HK-2 (cell line): ENCODE measurements around the gene LYZL1.
"Not testable (repeated sequence)": the region's sequence is repeated elsewhere in the genome, so short reads cannot be mapped to it uniquely, and the experiment has no call there.

Source experiments
- DNase-seq: peaks from one replicate; pipeline ENCODE4 v3.0.0-alpha.2; 2018; ENCODE audit not compliant: unreplicated experiment

Gene LYZL1

DNA sequence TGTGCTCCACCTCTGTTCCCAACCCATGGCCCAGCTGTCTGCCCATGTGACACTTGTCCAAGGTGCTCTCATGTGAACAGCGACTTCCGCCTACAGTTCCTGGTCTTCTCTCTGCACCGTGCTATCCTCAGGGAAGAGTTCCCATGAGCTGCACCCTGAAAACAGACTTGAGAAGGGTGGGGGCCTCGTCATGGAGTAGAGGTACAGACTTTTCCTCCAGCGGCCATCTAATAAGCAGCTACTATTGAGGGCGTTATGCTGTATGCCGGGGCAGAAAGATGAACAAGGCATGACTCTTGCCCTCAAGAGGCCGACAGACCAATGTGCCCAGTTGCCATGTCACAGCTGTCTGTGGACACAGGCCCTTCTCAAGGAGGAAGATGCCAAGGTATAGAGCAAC, 25.4 kb upstream of the LYZL1 start:
- no peak for DNase-seq

DNA sequence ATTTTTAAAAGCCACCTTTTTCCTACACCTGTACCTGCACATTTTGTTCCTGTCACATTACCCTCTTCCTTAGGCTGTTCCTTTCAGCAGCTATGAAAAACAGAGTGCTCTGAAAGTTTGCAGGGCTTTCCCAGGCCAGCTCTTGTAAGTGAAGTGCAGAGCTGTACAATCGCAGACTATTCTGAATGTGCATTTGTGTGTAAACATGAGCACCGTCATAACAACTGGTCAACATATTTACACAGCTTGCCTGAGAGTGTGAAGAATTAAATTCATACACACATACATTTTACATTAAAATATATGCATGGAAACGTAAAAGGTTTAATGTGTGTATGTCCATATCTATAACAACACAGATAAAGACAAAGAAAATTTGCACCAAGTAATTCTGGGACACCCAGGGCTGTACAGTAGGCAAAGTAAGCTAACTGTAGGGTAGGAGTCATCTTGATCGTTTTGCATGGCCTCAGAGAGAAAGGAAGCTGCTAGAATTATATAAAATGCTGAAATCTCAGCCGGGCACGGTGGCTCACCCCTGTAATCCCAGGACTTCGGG, 23.6 kb upstream of the LYZL1 start:
- DNase-seq = no peak

DNA sequence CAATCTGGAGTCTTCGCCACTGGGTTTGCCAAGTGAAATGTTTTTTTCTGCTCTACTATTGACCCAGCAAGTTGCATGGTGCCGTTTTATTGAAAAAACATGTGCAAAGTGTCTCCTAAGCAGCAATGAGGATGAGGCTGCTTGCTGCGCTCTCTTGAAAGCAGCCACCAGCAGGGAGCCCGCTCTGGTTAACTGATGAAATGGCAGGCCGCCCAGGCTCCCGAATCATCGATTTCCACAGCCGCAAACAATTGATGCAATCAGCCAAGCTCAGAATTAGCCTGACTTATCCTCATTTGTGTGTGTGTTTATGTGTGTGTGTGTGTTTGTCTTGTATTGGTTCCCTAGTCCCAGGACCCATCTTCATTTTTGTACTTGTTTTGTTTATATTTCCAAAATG, 22.2 kb upstream of the LYZL1 start:
- DNase-seq = no peak

DNA sequence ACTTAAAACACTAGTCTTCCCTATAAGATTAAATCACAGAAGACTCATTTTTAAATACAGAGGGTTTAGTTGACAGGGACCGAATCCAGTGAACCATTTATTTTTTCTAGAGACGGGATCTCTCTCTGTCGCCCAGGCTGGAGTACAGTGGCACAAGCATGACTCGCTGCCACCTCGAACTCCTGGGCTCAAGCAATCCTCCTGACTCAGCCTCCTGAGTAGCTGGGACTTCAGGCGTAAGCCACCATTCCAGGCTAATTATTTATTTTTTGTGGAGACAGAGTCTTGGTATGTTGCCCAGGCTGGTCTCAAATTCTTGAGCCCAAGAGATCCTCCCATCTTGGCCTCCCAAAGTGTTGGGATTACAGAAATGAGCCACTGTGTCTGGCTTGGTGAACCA, 20.9 kb upstream of the LYZL1 start:
- DNase-seq = peak; percentile 0

DNA sequence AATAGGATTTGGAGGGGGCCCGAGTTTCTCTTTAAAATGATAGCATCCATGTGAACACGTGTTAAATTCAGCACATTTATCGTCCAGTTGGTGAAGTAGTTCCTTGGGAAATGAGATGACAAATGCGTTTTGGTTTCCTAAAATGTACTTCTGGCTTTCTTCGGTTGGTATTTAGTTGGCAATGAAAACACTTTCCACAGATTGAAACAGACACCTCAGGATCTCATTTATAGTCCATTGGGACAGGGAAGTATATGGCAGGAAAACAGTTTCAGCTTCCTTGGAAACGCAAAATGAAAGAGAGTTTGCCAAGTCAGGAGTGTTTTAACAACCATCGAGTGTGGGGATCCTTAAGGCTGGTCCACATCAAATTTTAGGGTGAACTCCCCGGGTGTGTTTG, 19.4 kb upstream of the LYZL1 start:
- DNase-seq = no peak

DNA sequence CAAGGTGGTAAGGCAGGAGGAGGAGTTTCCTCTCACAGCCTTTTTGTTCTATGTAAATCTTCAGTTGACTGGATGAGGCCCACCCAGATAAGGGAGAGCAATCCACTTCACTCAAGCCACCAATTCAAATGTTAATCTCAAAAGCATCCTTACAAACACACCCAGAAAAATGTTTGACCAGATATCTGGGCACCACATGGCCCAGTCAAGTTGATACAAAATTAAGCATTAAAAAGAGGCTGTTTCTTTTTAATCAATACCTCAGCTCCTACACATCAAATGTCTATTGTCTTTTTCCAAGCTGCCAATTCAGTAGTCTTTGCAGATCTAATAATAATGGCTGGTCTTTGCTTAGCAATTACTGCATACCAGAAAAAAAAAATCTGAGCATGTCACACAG, 18.0 kb upstream of the LYZL1 start:
- DNase-seq = no peak

DNA sequence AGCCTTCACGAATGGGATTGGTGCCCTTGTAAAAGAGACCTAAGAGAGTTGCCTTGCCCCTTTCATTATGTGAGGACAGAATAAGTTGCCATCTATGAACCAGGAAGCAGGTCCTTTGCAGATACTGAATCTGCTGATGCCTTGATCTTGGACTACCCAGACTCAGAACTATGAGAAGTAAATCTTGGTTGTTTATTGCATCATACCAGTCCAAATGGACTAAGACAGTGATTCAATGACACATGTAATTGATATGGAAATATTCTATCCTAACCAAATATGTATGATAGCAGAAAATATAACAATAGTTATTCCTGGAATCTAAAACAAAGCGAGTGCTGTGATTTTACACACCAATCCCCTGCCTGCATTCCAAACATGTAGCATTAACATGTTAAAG, 17.0 kb upstream of the LYZL1 start:
- no peak for DNase-seq

DNA sequence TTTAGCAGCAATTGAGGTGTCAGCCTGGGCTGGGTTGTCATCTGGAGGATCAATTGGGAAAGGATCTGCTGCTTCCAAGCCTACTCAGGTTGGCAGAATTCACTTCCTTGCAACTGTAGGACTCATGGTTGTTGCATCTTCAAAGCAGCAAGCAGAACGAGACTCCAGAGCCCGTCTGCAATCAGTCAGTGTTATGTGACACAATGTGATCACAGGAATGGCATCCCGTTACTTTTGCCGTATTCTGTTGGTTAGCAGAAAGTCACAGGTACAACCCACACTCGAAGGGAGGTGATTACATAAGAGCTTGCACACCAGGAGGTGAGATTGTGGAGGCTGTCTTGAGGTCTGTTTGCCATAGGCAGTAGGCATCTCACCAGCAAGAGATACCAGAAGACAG, 15.4 kb upstream of the LYZL1 start:
- no peak for DNase-seq

DNA sequence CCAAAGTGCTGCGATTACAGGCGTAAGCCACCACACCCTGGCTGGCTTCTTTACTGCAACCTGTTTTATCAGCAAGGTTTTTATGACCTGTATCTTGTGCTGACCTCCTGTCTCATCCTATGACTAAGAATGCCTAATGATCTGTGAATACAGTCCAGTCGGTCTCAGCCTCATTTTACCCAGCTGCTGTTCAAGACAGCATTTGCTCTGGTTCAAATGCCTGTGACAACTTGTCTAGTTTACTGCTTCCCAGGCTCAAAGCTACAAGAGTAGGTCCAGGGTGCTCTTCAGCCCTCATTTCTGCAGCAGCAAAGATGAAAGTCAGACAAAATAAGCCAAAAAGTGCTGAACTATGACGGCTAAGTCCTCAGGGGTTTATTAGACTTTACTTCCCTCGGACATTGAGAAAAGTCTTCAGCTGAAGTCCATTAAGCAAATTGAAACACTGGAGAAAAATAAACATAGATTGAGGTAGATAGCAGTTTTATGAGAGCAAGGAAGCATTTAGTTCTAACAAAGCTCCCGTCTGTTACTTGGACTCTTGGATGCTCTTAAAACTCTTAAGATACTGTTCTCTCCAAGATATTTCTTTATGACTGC, 12.5 kb upstream of the LYZL1 start:
- DNase-seq = no peak

DNA sequence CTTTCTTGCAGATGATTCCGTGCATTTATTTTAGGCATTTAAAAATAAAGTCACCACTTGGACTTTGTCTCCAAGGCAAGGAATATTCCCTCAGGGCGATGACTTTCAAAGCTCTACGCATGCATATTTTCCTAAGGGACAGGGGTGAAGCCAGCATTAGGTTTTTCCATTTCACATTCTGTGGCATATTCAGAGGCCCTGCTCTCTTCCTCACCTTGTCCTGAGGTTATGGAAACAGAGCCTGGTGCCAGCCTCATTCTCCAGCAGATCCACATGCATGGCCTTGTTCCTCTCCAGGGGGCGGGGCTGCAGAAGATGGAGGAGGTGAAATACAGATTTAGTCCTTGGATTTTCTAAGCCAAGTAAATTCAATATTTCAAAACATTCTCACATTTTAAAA, 11.6 kb upstream of the LYZL1 start:
- DNase-seq = no peak

DNA sequence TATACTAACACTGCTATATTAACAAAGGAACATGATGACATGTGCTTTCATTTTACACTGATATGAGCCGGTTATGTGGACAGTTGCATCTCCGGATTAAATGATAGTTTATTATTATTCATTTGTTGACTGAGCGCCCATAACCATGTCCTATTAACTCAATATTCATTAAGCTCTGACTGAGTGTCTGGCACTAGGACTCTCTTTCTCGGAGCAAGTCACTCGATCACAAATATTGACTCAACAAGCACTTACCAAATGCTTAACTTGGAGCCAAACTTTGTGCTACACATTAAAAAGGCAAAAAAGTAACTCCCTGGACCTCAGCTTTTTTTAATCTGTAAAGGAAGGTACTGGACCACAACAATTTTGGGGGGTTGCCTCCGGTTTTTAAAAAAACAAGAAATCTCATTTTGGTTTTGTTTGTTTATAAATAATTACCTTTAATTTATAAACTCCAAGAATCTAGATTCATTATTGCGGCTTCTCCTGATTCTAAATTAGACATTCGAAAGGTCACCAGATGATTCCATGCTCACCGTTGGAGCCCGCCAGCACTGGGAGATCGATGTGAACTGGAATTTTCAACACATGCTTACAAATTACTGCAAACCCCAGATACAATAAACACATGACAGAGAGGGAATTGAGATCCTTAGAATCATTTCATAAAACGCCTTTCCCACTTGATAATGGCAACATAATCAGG, 8.9 kb upstream of the LYZL1 start:
- DNase-seq = no peak

DNA sequence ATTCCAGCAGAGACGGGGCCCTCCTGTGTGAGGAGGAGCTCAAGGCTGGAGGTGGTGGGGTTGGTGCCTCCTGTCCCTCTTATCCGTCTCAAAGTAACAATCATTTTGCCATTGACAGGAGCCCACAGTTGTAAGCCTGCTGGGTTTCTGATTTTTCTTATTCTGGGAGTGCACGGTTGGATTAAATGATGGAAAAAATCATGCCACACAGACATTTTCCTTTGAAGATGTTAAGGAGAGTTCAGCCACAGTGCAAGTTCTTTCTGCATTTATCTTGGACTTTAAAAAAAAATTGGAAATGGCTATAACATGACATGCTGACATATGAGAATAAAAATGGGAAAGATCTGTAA, 8.4 kb upstream of the LYZL1 start:
- DNase-seq = no peak

DNA sequence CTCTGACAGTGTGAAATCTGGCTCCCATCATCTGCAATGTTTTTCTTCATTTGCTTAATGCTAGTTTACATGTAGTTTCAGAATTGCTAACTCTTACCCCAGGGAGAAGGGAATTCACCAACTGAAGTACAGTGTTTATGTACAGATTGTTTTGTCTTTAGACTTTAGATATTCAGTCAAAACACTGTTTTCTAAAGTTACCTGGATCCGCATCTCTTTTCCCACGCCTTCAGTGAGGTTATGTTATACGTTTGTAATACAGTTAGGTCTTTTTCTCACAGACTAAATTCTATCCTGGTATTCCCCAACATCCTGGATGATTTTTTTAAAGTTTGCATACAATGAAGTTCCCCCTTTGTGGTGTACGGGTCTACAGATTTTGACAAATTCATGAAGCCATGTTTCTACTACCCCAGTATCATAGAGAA, 3.2 kb upstream of the LYZL1 start:
- DNase-seq = no peak

DNA sequence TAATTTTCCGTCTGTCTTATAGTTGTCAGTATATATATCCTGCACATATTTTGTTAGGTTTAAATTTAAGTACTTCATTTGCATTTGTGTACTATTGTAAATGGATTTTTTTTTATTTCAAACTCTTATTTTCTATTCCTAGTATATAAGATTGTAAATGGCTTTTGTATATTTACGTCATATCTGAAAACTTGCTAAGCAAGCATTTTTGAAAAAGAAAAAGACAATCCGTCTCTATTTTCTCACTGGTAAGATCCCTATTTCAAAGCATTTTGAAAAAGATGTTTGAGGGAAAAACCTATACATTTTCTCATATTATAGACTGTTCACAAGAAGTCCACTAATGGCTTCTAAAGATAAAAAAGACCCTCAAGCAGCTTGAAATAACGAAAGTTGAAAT, 1.2 kb upstream of the LYZL1 start:
- DNase-seq = no peak

DNA sequence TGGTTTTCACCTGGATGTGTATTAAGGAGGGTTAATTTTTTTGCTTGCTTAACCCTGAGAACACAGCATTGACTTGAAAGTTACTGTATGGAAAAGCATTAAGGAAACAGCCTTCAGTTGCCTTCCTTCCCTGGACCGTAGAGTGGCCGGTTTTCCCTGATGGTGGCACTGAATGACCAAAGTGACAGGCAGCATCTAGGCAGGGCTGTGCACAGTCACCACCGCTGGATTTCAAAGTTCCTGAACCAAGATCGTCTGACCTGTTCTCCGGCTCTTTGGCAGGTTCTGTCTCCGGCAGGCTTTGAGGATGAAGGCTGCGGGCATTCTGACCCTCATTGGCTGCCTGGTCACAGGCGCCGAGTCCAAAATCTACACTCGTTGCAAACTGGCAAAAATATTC, 2.7 kb downstream of the LYZL1 start:
- not testable (repeated sequence) for DNase-seq

DNA sequence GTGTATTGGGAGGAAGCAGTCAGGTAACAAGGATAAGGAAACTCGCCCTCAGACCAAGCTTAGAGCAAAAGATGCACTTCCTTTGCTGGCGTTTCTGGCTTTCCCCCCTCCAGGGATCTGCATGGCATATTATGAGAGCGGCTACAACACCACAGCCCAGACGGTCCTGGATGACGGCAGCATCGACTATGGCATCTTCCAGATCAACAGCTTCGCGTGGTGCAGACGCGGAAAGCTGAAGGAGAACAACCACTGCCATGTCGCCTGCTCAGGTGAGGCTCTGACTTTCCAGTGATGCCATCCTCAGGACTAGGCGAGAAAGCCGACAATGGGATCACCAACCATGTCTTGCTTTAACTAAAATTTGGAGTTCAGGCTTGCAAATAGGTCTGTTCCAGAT, 3.5 kb downstream of the LYZL1 start:
- DNase-seq = not testable (repeated sequence)

DNA sequence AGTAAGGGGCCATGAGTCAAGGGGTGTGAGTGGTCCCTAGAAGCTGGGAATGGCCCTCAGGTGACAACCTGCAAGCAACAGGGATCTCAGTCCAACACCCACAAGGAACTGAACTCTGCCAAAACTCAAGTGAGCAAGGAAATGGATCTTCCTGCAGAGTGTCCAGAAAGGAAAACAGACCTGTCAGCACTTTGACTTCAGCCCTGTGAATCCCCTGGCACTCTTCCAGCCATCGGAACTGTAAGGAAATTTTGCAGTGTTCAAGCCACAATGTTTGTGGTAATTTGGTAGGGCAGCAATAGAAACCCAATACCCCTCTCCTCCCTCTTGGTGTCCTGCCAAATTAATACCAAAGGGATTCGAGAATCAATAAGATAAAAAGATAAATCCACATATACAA, 6.9 kb downstream of the LYZL1 start:
- no peak for DNase-seq

DNA sequence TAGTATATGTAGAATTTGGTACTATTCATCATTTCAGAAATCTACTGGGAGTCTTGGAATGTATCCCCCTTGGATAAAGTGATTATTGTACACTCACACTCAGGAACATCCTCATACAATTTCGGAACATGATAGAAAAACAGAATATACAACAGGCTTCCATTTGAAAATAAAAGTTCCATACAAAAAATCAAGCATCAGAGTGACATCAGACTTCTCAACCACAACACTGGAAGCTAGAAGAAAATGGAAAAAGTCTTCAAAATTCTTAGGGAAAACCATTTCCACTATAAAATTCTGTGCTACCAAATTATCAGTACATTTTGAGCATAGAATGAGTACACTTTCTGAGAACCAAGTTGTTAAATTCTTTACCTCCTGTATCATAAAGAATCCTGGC, 8.8 kb downstream of the LYZL1 start:
- DNase-seq = no peak

DNA sequence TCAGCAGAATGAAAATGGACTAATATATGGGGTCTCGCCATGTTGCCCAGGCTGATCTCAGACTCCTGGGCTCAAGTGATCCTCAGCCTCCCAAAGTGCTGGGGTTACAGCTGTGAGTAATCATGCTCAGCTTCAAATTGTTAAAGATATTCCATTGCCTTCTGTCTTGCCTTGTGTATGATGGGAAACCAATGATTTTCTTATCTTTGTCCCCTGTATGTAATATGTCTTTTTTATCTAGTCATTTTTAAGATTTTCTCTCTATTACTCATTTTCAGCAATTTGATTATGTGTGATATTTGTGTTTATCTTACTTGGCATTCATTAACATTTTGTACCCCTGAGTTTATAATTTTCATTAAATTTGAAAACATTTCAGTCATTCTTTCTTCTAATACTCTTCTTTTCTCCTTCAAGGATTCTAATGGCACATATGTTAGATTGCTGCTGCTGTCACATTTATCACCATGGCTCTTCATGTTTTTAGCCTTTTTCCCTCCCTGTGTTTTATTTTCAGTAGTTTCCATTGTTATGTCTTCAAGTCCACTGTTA, 12.6 kb downstream of the LYZL1 start:
- no peak for DNase-seq

DNA sequence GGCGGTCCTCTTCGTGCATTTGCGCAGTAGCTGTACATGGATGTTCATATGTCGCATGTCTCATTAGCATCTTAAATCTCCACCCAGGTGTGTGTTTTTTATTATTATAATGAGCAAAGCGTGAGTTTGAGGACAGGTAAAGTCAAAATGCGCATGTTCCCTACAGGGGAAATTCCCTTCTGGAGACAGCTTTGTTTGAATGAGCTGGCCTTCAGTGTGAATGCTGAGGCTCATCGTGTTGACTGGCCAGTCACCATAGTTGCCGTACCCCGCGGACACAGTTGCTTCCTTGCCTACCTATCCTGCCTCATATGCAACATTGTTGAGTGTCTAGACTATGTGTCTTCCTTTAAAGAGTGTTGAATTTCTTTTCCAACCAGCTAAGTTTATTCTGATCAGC, 13.6 kb downstream of the LYZL1 start:
- no peak for DNase-seq

DNA sequence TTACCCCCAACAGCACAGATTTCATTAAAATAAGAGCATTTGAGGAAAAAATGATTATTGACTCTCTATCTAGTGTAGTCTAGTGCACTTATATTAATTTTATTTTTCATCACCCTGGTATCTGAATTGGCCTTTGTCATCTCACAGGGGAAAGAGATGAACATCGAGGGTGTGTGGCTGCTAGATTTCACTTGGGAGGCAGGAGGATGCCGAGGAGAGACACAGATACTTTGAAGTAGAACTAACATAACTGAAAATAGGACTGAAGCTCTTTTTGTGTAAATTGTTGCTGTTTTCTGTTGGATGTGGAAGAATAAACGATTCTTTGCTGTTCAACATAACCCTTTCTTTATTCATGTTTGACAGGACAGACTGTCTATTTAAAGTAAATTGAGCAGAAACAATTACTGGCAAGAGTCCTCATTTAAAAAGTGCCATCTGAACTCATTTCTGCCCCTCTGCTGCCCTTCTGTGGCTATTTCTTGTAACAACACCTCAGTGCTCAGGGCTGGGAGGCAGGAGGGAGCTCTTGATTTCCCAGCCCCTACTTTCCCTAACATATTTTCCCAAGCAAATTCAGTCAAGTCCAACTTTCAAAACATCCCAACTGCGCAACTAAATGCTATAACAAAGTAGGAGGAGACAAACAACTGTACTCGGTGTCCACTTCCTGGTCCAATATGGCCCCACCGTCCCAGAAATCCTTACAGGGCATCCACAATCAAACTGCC, 15.6 kb downstream of the LYZL1 start:
- peak; percentile 21 for DNase-seq

DNA sequence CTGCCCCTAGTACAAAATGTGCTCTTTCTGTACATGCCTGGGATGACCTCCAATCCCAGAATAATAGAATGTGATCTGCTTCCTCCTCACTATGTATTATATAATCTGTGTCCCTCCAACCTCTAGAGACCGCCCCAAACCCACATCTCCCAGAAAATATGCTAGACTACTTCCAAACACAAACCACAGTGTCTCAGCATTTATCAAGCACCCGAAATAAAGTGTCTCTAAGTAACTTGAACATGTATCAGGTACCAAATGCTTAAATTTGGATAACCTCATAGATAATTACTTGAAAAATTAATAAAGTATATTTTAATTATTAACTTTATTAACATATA, 16.1 kb downstream of the LYZL1 start:
- DNase-seq = no peak

DNA sequence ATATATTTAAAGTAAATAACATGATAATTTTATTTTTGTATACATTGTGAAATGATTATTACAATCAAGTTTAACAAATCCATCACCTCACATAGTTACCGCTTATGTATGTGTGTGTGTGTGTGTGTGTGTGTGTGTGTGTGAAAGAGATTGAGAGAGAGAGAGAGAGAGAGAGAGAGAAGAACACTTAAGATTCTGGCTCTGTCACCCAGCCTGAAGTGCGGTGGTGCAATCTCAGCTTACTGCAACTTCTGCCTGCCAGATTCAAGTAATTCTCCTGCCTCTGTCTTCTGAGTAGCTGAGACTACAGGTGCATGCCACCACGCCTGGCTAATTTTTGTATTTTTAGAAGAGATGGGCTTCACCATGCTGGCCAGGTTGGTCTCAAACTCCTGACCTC, 17.8 kb downstream of the LYZL1 start:
- no peak for DNase-seq
